Hepatocyte (in vitro differentiated cells): ENCODE measurements around the gene SPON1. TPM values are rescaled to one million over a fixed set of nuclear protein-coding genes. Genes with fewer than 3 reads are reported as not detected.
"Not testable (repeated sequence)": the region's sequence is repeated elsewhere in the genome, so short reads cannot be mapped to it uniquely, and the experiment has no call there.

Source experiments
- DNase-seq: peaks from one replicate; pipeline ENCODE4 v3.0.0-alpha.2; 2016; ENCODE audit warnings: low spot score
- H2AFZ ChIP-seq: fragments of 200-600 bp; sonication (generic); 2 replicates; pipeline ENCODE4 v1.6.0; 2016; ENCODE audit warnings: antibody characterized with exemption, mild to moderate bottlenecking
- H3K27ac ChIP-seq: fragments of 200-600 bp; sonication (generic); 2 replicates; pipeline ENCODE4 v1.5.1; 2016; ENCODE audit warnings: mild to moderate bottlenecking
- H3K27me3 ChIP-seq: fragments of 200-600 bp; sonication (generic); 2 replicates; pipeline ENCODE4 v1.6.1; 2016
- H3K36me3 ChIP-seq: fragments of 200-600 bp; sonication (generic); replicated peaks from 2 replicates; pipeline ENCODE4 v1.5.1; 2016; ENCODE audit warnings: low read depth; ENCODE audit not compliant: insufficient read depth
- H3K4me1 ChIP-seq: fragments of 200-600 bp; sonication (generic); 2 replicates; pipeline ENCODE4 v1.5.1; 2016; ENCODE audit warnings: mild to moderate bottlenecking, moderate library complexity; ENCODE audit not compliant: insufficient read depth
- H3K4me2 ChIP-seq: fragments of 200-600 bp; sonication (generic); 2 replicates; pipeline ENCODE4 v1.6.0; 2016
- H3K4me3 ChIP-seq: fragments of 200-600 bp; sonication (generic); 2 replicates; pipeline ENCODE4 v1.5.1; 2016; ENCODE audit warnings: mild to moderate bottlenecking
- H3K79me2 ChIP-seq: fragments of 200-600 bp; sonication (generic); 2 replicates; pipeline ENCODE4 v1.6.0; 2017; ENCODE audit warnings: mild to moderate bottlenecking
- H3K9me2 ChIP-seq: fragments of 200-600 bp; sonication (generic); replicated peaks from 2 replicates; pipeline ENCODE4 v1.6.0; 2017; ENCODE audit warnings: mild to moderate bottlenecking; ENCODE audit not compliant: insufficient read depth
- H3K9me3 ChIP-seq: fragments of 200-600 bp; sonication (generic); 2 replicates; pipeline ENCODE4 v1.5.1; 2016; ENCODE audit warnings: low read depth, mild to moderate bottlenecking
- H4K20me1 ChIP-seq: fragments of 200-600 bp; sonication (generic); 2 replicates; pipeline ENCODE4 v1.6.0; 2016; ENCODE audit warnings: mild to moderate bottlenecking; ENCODE audit not compliant: insufficient read depth, poor library complexity, severe bottlenecking
- EZH2 ChIP-seq: fragments of 200-600 bp; sonication (generic); IDR thresholded peaks from 2 replicates; pipeline ENCODE4 v1.6.1; 2016; ENCODE audit warnings: antibody characterized with exemption, mild to moderate bottlenecking, borderline replicate concordance
- EZH2phosphoT487 ChIP-seq: fragments of 200-600 bp; sonication (generic); IDR thresholded peaks from one replicate; pipeline ENCODE4 v1.6.1; 2018; ENCODE audit warnings: antibody characterized with exemption, mild to moderate bottlenecking, low read depth, moderate library complexity; ENCODE audit not compliant: unreplicated experiment, severe bottlenecking
- WGBS: methylation state at CpG from one replicate; pipeline ENCODE4 v1.1.6; 2016; ENCODE audit warnings: low lambda C conversion rate; ENCODE audit errors: missing lambda C conversion rate; 5-methylcytosine and 5-hydroxymethylcytosine counted together
- polyA plus RNA-seq: library from polyadenylated mRNA; unstranded; fragments of >200 nt; fragmentation: Nextera tagmentation; extraction: Ambion mirVana; gene quantifications from 2 replicates; pipeline ENCODE4 v1.2.1, GENCODE V29; 2016
- total RNA-seq: library from RNA; depleted of rRNA; stranded (reverse); fragments of >200 nt; gene quantifications from 2 replicates; pipeline ENCODE4 v1.2.3, GENCODE V29; 2014
- TF ChIP-seq, protein P1 (sequence below): fragments of 200-600 bp; sonication (generic); IDR thresholded peaks from 2 replicates; pipeline ENCODE4 v1.5.1; 2016; ENCODE audit warnings: antibody characterized with exemption, mild to moderate bottlenecking; ENCODE audit not compliant: poor library complexity

Gene SPON1
- total and polyA plus RNA-seq, 2 experiments from 2014 or later, result 47.8 to 73.1 TPM

DNA sequence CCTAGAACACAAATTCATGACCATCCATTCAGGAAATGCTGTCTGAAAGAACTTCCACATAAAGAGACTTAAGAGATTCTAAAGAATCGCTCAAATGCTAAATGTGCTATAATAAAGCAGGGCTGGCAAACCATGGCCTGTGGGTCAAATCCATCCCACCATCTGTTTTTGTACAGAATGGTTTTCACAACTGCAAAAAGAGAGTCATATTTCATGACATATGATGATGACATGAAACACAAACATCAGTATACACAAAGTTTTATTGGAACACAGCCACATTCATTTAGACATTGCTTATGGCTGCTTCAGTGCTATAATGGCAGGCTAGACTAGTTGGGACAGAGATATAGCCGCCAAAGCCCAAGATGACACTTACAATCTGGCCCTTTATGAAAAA lies 311.4 kb downstream of the SPON1 start:
- TF ChIP-seq, protein P1, sequence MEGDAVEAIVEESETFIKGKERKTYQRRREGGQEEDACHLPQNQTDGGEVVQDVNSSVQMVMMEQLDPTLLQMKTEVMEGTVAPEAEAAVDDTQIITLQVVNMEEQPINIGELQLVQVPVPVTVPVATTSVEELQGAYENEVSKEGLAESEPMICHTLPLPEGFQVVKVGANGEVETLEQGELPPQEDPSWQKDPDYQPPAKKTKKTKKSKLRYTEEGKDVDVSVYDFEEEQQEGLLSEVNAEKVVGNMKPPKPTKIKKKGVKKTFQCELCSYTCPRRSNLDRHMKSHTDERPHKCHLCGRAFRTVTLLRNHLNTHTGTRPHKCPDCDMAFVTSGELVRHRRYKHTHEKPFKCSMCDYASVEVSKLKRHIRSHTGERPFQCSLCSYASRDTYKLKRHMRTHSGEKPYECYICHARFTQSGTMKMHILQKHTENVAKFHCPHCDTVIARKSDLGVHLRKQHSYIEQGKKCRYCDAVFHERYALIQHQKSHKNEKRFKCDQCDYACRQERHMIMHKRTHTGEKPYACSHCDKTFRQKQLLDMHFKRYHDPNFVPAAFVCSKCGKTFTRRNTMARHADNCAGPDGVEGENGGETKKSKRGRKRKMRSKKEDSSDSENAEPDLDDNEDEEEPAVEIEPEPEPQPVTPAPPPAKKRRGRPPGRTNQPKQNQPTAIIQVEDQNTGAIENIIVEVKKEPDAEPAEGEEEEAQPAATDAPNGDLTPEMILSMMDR, result no peak
- TF ChIP-seq EZH2, result no peak
- no peak for TF ChIP-seq EZH2phosphoT487
- 83% methylated on average over 2 of the region's 2 CpGs for WGBS
- H3K27me3 ChIP-seq, result no peaks in the 10 kb centered on the region

DNA sequence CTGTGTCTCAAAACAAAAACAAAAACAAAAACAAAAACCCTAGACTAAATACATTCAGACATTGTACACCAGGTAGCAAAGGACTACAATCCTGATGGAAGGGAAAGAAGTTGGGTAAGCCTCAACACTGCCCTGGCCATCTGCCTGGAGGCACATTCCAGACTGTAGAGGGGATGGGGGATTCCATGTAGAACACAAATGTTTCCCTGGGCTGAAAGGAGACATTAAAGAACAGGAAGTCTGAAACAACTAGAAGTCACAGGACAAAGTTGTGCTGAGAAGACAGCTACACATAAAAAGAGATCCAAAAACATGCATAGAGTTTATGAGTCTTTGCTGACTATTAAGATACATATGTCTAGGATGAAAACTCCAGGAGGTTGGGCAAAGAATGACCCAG lies 312.6 kb downstream of the SPON1 start:
- Histone ChIP-seq H2AFZ (no peak overlapping the region), H3K27ac (no peak overlapping the region), H3K4me1 (no peaks in the 10 kb centered on the region), H4K20me1 (no peaks in the 10 kb centered on the region), H3K9me2 (no peaks in the 10 kb centered on the region), H3K9me3 (no peaks in the 10 kb centered on the region), H3K27me3 (no peaks in the 10 kb centered on the region), H3K79me2 (no peaks in the 10 kb centered on the region), H3K36me3 (no peaks in the 10 kb centered on the region), H3K4me2 (no peak overlapping the region), H3K4me3 (no peak overlapping the region)
- TF ChIP-seq, protein P1, result no peak
- TF ChIP-seq EZH2phosphoT487 (no peak), EZH2 (no peak)
- no peak for DNase-seq

More for the DNA sequence above, 311.4 kb downstream of the SPON1 start:
- Histone ChIP-seq H3K4me3 (no peak overlapping the region), H3K79me2 (no peaks in the 10 kb centered on the region), H3K4me1 (no peaks in the 10 kb centered on the region), H2AFZ (no peak overlapping the region), H3K36me3 (no peaks in the 10 kb centered on the region), H3K9me2 (no peaks in the 10 kb centered on the region), H4K20me1 (no peaks in the 10 kb centered on the region), H3K27ac (no peak overlapping the region), H3K9me3 (no peaks in the 10 kb centered on the region), H3K4me2 (no peak overlapping the region)
- DNase-seq, result no peak

DNA sequence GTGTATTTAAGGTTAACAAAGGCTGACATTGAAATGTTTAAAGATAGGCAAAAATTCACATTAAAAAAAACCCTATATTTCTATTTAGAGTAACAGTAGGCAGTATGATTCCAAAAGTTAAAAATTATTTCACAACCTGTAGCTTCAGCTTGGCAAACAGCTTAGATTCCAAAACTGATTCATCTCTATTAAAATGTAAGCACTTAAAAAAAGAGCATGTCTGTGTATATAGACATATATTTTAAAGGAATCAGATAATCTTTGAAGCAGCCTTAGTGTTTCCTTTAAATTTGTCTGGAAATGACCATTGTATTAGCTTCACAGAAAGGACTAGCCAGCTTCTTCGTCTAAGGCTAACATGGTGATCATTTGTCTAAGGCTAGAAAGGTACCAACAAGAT lies 316.3 kb downstream of the SPON1 start:
- H4K20me1 ChIP-seq, DNase-seq, H3K4me1 ChIP-seq, H3K4me2 ChIP-seq, H3K36me3 ChIP-seq, H3K9me3 ChIP-seq, H3K27me3 ChIP-seq, H3K9me2 ChIP-seq, H2AFZ ChIP-seq, H3K4me3 ChIP-seq, H3K79me2 ChIP-seq, H3K27ac ChIP-seq: not testable (repeated sequence)
- WGBS, result 93% methylated on average over 1 of the region's 1 CpG

DNA sequence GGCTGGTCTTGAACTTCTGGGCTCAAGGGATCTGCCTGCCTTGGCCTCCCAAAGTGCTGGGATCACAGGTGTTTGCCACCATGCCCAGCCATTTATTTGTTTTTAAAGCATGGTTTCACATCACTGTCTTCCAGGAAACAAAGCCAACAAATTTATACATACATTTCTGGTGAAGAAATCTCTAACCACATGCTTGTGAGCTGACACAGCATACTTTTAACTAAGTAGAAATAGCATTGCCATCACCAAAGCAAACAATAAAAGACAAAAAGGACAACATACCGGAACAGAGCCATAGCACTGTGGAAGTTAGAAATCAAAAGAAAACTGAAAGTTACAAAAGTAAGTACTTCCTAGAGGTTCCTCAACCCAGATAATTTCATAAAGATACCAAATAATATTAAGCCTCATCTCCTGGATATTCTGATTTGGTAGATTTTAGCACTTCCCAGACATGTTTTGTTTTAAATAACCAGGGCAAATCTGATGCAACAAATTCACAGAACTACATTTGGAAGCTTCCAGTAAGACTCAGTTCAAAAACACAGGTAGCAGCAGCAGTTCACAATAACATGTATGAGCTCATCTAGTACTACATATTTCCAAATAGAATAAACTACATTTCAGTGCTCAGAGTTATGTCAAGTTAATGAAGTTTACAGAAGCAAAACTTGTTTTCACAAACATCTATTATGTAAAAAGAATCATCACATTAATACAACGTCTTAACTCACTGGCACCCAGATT lies 325.8 kb downstream of the SPON1 start:
- Histone ChIP-seq H3K9me3 (no peaks in the 10 kb centered on the region), H3K36me3 (no peaks in the 10 kb centered on the region), H2AFZ (no peak overlapping the region), H3K9me2 (no peaks in the 10 kb centered on the region), H3K4me2 (peak overlapping the region; percentile 21), H3K27ac (peak overlapping the region; percentile 37), H3K79me2 (no peaks in the 10 kb centered on the region), H4K20me1 (no peaks in the 10 kb centered on the region), H3K4me1 (peaks cover 3% of the 10 kb centered on the region), H3K4me3 (no peak overlapping the region), H3K27me3 (no peaks in the 10 kb centered on the region)
- DNase-seq, result no peak
- WGBS, result 91% methylated on average over 2 of the region's 2 CpGs
- TF ChIP-seq EZH2 (no peak), EZH2phosphoT487 (no peak)
- TF ChIP-seq, protein P1, result no peak
